Measurements from ENCODE around the gene MORN1. TPM values are rescaled to one million over a fixed set of nuclear protein-coding genes. Genes with fewer than 3 reads are reported as not detected.

The MORN1 gene
- total RNA-seq, 1 donor from 2014 or later, result 12.1 TPM

- no peak for DNase-seq (ENCODE audit: low spot score)
- no peak overlapping the region for H3K27ac Mint-ChIP-seq (ENCODE audit: unreplicated experiment)
- peaks cover 9% of the 10 kb centered on the region for H3K27me3 Mint-ChIP-seq (ENCODE audit: unreplicated experiment)
- peaks cover 33% of the 10 kb centered on the region for H3K36me3 Mint-ChIP-seq (ENCODE audit: low read depth, unreplicated experiment)
- no peaks in the 10 kb centered on the region for H3K4me1 Mint-ChIP-seq (ENCODE audit: unreplicated experiment)
- no peak for TF ChIP-seq CTCF (IDR thresholded peaks at IDR 0.05; ENCODE audit: unreplicated experiment)
- no peak overlapping the region for H3K4me3 Mint-ChIP-seq (ENCODE audit: unreplicated experiment)
- H3K9me3 Mint-ChIP-seq (ENCODE audit: unreplicated experiment), result no peaks in the 10 kb centered on the region
These were observed 15.2 kb upstream of the MORN1 start for GRCh38 chr1:2406451-2407041.

GRCh38 chr1:2405588-2406295 lies 14.4 kb upstream of the MORN1 start:
- peaks cover 9% of the 10 kb centered on the region for H3K27me3 Mint-ChIP-seq (ENCODE audit: unreplicated experiment)
- H3K4me1 Mint-ChIP-seq (ENCODE audit: unreplicated experiment), result no peaks in the 10 kb centered on the region
- H3K36me3 Mint-ChIP-seq (ENCODE audit: low read depth, unreplicated experiment), result peaks cover 35% of the 10 kb centered on the region
- TF ChIP-seq CTCF (IDR thresholded peaks at IDR 0.05; ENCODE audit: unreplicated experiment), result no peak
- H3K9me3 Mint-ChIP-seq (ENCODE audit: unreplicated experiment), result no peaks in the 10 kb centered on the region
- no peak overlapping the region for H3K4me3 Mint-ChIP-seq (ENCODE audit: unreplicated experiment)
- no peak overlapping the region for H3K27ac Mint-ChIP-seq (ENCODE audit: unreplicated experiment)
- no peak for DNase-seq (ENCODE audit: low spot score)

- no peaks in the 10 kb centered on the region for H3K9me3 Mint-ChIP-seq (ENCODE audit: unreplicated experiment)
- no peaks in the 10 kb centered on the region for H3K4me1 Mint-ChIP-seq (ENCODE audit: unreplicated experiment)
- no peak for TF ChIP-seq CTCF (IDR thresholded peaks at IDR 0.05; ENCODE audit: unreplicated experiment)
- peaks cover 39% of the 10 kb centered on the region for H3K36me3 Mint-ChIP-seq (ENCODE audit: low read depth, unreplicated experiment)
- H3K27ac Mint-ChIP-seq (ENCODE audit: unreplicated experiment), result peak overlapping the region; percentile 61
- peaks cover 9% of the 10 kb centered on the region for H3K27me3 Mint-ChIP-seq (ENCODE audit: unreplicated experiment)
- DNase-seq (ENCODE audit: low spot score), result no peak
- H3K4me3 Mint-ChIP-seq (ENCODE audit: unreplicated experiment), result no peak overlapping the region
These were observed 13.6 kb upstream of the MORN1 start for GRCh38 chr1:2404890-2405511.

GRCh38 chr1:2404142-2404889 lies 13.0 kb upstream of the MORN1 start:
- H3K4me3 Mint-ChIP-seq (ENCODE audit: unreplicated experiment), result peak overlapping the region; percentile 37
- no peak for TF ChIP-seq CTCF (IDR thresholded peaks at IDR 0.05; ENCODE audit: unreplicated experiment)
- DNase-seq (ENCODE audit: low spot score), result no peak
- H3K27me3 Mint-ChIP-seq (ENCODE audit: unreplicated experiment), result peaks cover 7% of the 10 kb centered on the region
- H3K9me3 Mint-ChIP-seq (ENCODE audit: unreplicated experiment), result no peaks in the 10 kb centered on the region
- H3K36me3 Mint-ChIP-seq (ENCODE audit: low read depth, unreplicated experiment), result peaks cover 44% of the 10 kb centered on the region
- H3K4me1 Mint-ChIP-seq (ENCODE audit: unreplicated experiment), result no peaks in the 10 kb centered on the region
- H3K27ac Mint-ChIP-seq (ENCODE audit: unreplicated experiment), result peak overlapping the region; percentile 61

Measured in endothelial cell (in vitro differentiated cells).